Mammary epithelial cell (primary cell): ENCODE measurements around the gene UNK.

Source experiments
- EZH2 ChIP-seq: IDR thresholded peaks from 2 replicates; pipeline ENCODE4 v1.6.1; 2012; ENCODE audit warnings: low read length, inconsistent platforms, borderline replicate concordance
- TF ChIP-seq, protein P1 (sequence below), 2 donors: IDR thresholded peaks in 1 of 2; conservative IDR thresholded peaks in 1 of 2; 2 replicates each; pipeline ENCODE4 v1.5.1; 2011 to 2012; ENCODE audit warnings: inconsistent platforms in 2 of 2, low read length in 2 of 2, mild to moderate bottlenecking in 2 of 2, control low read depth in 1 of 2, low read depth in 1 of 2; ENCODE audit not compliant: insufficient read depth in 1 of 2; ENCODE audit errors: extremely low read depth in 1 of 2

DNA sequence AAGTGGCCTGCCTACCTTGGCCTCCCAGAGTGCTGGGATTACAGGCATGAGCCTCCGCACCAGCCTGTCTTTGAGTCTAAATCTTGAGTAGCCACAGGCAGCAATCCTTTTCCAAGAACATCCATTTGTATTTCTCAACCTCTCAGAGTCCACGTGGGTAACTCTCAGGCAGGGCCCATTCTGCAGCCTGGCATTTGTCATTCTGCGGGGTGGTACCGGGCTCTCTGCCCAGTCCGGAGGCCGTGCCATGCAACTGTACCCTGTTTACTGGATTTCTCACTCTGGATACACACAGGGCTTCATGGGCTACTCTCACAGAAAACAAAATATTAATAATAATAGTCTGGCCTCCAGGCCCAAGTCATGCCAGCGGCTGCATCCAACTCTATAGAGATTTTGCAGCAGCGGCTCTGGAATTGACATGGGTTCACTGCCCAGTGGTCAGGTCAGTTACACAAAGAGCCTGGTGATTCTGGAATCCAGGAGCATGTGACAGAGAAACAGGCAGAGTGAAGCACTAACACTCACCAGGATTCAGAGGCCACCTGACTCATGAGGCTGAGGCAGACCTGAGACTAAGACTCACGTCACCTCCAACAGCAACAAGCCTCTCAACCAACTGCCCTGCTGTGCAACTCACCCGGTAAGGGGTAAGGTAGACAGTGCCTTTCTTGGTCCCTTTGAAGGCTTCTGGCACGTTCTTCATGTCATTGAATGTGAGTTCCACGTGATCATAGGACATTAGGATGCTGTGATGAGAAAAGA lies 66.5 kb downstream of the UNK start:
- TF ChIP-seq, protein P1, sequence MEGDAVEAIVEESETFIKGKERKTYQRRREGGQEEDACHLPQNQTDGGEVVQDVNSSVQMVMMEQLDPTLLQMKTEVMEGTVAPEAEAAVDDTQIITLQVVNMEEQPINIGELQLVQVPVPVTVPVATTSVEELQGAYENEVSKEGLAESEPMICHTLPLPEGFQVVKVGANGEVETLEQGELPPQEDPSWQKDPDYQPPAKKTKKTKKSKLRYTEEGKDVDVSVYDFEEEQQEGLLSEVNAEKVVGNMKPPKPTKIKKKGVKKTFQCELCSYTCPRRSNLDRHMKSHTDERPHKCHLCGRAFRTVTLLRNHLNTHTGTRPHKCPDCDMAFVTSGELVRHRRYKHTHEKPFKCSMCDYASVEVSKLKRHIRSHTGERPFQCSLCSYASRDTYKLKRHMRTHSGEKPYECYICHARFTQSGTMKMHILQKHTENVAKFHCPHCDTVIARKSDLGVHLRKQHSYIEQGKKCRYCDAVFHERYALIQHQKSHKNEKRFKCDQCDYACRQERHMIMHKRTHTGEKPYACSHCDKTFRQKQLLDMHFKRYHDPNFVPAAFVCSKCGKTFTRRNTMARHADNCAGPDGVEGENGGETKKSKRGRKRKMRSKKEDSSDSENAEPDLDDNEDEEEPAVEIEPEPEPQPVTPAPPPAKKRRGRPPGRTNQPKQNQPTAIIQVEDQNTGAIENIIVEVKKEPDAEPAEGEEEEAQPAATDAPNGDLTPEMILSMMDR (conservative IDR thresholded peaks at IDR 0.05 in 1 of 2, IDR thresholded peaks at IDR 0.05 in 1 of 2; ENCODE audit: extremely low read depth in 1 of 2, insufficient read depth in 1 of 2, low read depth in 1 of 2, low read length in 2 of 2), result no peak
- no peak for TF ChIP-seq EZH2
